Ovary (tissue), 9 donors: ENCODE results near the gene KCTD11. TPM values are rescaled to one million over a fixed set of nuclear protein-coding genes. Genes with fewer than 3 reads are reported as not detected.

Experiments used
- DNase-seq, 5 donors: peaks; one replicate each; pipeline ENCODE4 v3.0.0-alpha.2; 2019 to 2020
- H3K27ac ChIP-seq, 2 donors: fragments of 200-600 bp; one replicate each; pipeline versions ENCODE4 v1.5.1 to v1.8.0; 2019 to 2022
- H3K27me3 ChIP-seq: fragments of 200-600 bp; one replicate; pipeline ENCODE4 v1.8.0; 2022
- H3K36me3 ChIP-seq: fragments of 200-600 bp; sonication (generic); one replicate; pipeline ENCODE4 v1.5.1; 2019
- H3K4me1 ChIP-seq: one replicate; pipeline ENCODE4 v1.8.1; 2013; ENCODE audit warnings: mild to moderate bottlenecking, moderate library complexity; ENCODE audit not compliant: insufficient read depth
- H3K4me3 ChIP-seq: fragments of 200-600 bp; sonication (generic); one replicate; pipeline ENCODE4 v1.5.1; 2017
- H3K9me3 ChIP-seq, 2 donors: fragments of 200-600 bp in 1 of 2; sonication (generic) in 1 of 2; one replicate each; pipeline versions ENCODE4 v1.5.1 to v1.8.1; 2013 to 2019; ENCODE audit warnings: mild to moderate bottlenecking in 1 of 2, moderate library complexity in 1 of 2
- CTCF ChIP-seq, 3 donors: fragments of 450-650 bp in 2 of 3; fragments of 200-600 bp in 1 of 3; IDR thresholded peaks; one replicate each; pipeline versions ENCODE4 v1.5.1 to v1.8.0; 2016 to 2022; ENCODE audit warnings: antibody characterized with exemption in 3 of 3, mild to moderate bottlenecking in 1 of 3
- EP300 ChIP-seq: sonication (generic); formaldehyde crosslinking; IDR thresholded peaks from one replicate; pipeline ENCODE4 v1.6.1; 2017; ENCODE audit warnings: antibody characterized with exemption
- POLR2A ChIP-seq: fragments of 450-650 bp; IDR thresholded peaks from one replicate; pipeline ENCODE4 v1.6.1; 2017; ENCODE audit warnings: antibody characterized with exemption, mild to moderate bottlenecking, moderate library complexity
- WGBS, 3 donors: extraction: QIAGEN DNeasy Blood & Tissue Kit in 1 of 3; methylation state at CpG; one replicate each; pipeline versions ENCODE4 v1.1.5 to v1.1.7; 2013 to 2017; 5-methylcytosine and 5-hydroxymethylcytosine counted together
- intact Hi-C, 4 donors: fragments of 100-400 bp; cut with DNase I; formaldehyde crosslinking; loops; one replicate each; pipeline versions ENCODE4 v1.11.0 to v1.15.1; 2022 to 2023
- polyA plus RNA-seq, 2 donors: library from polyadenylated mRNA; stranded (reverse); fragments of 200-250 nt in 1 of 2; fragments of 350-450 nt in 1 of 2; fragmentation: Illumina TruSeq in 1 of 2; extraction: RNeasy Lipid Tissue Mini Kit (QIAGEN cat#74804) in 1 of 2; gene quantifications; one replicate each; pipeline ENCODE4 v1.2.3, GENCODE V29; 2013 to 2014
- total RNA-seq, 7 donors: library from RNA; depleted of rRNA in 2 of 7; stranded (reverse); fragments of >200 nt in 2 of 7; fragmentation: NEBNext Ultra II Directional in 3 of 7; extraction: Animal tissue kit (Norgen Biotek cat#: 25700) in 3 of 7; gene quantifications; one replicate each; pipeline versions ENCODE4 v1.1.0 to v1.2.4, GENCODE V29; 2016 to 2023
- donor health status: DM: no; HTN: no; CAD: no; lungs with moderate emphysema.
- donor health status: DM: no; HTN: no; CAD: no.
- donor health status: Bipolar disorder and iron deficiency.
- donor health status: DM: yes; HTN: yes; CAD: no.
- donor health status: DM: no; HTN: no; CAD: no.
- donor health status: DM: yes; HTN: yes; CAD: no.

KCTD11 gene
- total and polyA plus RNA-seq, 9 donors: 5.1 to 12.9 (median 10.5) TPM

- TF ChIP-seq POLR2A (no peak), EP300 (no peak), CTCF (IDR thresholded peaks at IDR 0.05) (no peak)
- intact Hi-C loops: no loop called here
- no peaks in the 10 kb centered on the region for H3K27me3 ChIP-seq
- peak overlapping the region; percentile 20 for H3K4me3 ChIP-seq
- H3K4me1 ChIP-seq: peaks cover 19% of the 10 kb centered on the region
- H3K9me3 ChIP-seq: no peaks in the 10 kb centered on the region
- WGBS, 3 donors: 1 to 2% (median 1%) methylated on average over 35 to 65 of the region's 65 CpGs
- H3K27ac ChIP-seq: peak overlapping the region in 1 of 2 donors; percentile 32
- peak in 4 of 5 donors; percentile 54 to 75 (median 62) for DNase-seq
- H3K36me3 ChIP-seq: no peaks in the 10 kb centered on the region
Observed at GRCh38 chr17:7383742-7384488, 32.0 kb downstream of the KCTD11 start.

- Histone ChIP-seq H3K36me3 (no peaks in the 10 kb centered on the region), H3K9me3 (no peaks in the 10 kb centered on the region), H3K4me1 (peaks cover 19% of the 10 kb centered on the region), H3K27ac (peak overlapping the region in 1 of 2 donors; percentile 32), H3K4me3 (peak overlapping the region; percentile 20), H3K27me3 (no peaks in the 10 kb centered on the region)
- TF ChIP-seq CTCF (IDR thresholded peaks at IDR 0.05) (no peak), POLR2A (no peak), EP300 (no peak)
- 24 to 36% (median 33%) methylated on average over 23 of the region's 23 CpGs for WGBS, 3 donors
- no peak for DNase-seq
- intact Hi-C loops: no loop called here
Observed at GRCh38 chr17:7384489-7385081, 32.6 kb downstream of the KCTD11 start.

GRCh38 chr17:7388856-7389255 lies 36.9 kb downstream of the KCTD11 start:
- intact Hi-C loops: no loop called here
- H3K4me1 ChIP-seq: peaks cover 8% of the 10 kb centered on the region
- 90 to 92% (median 92%) methylated on average over 10 of the region's 10 CpGs for WGBS, 3 donors
- no peak for DNase-seq
- no peaks in the 10 kb centered on the region for H3K27me3 ChIP-seq
- TF ChIP-seq POLR2A (no peak), CTCF (IDR thresholded peaks at IDR 0.05) (no peak), EP300 (no peak)
- no peaks in the 10 kb centered on the region for H3K9me3 ChIP-seq
- no peak overlapping the region for H3K27ac ChIP-seq
- H3K4me3 ChIP-seq: no peak overlapping the region
- no peaks in the 10 kb centered on the region for H3K36me3 ChIP-seq

- Histone ChIP-seq H3K27me3 (no peaks in the 10 kb centered on the region), H3K4me1 (peaks cover 5% of the 10 kb centered on the region), H3K36me3 (no peaks in the 10 kb centered on the region), H3K9me3 (no peaks in the 10 kb centered on the region), H3K27ac (no peak overlapping the region), H3K4me3 (no peak overlapping the region)
- intact Hi-C loops: no loop called here
- 86 to 90% (median 86%) methylated on average over 19 of the region's 19 CpGs for WGBS, 3 donors
- TF ChIP-seq CTCF (IDR thresholded peaks at IDR 0.05) (no peak), EP300 (no peak), POLR2A (no peak)
- no peak for DNase-seq
Observed at GRCh38 chr17:7389924-7390910, 38.3 kb downstream of the KCTD11 start.
